ENCODE results near the gene KCNK3. TPM values are rescaled to one million over a fixed set of nuclear protein-coding genes. Genes with fewer than 3 reads are reported as not detected.
"Not testable (repeated sequence)": the region's sequence is repeated elsewhere in the genome, so short reads cannot be mapped to it uniquely, and the experiment has no call there.

Gene KCNK3
- total RNA-seq, 1 donor from 2014 or later, result 9.6 TPM

DNA sequence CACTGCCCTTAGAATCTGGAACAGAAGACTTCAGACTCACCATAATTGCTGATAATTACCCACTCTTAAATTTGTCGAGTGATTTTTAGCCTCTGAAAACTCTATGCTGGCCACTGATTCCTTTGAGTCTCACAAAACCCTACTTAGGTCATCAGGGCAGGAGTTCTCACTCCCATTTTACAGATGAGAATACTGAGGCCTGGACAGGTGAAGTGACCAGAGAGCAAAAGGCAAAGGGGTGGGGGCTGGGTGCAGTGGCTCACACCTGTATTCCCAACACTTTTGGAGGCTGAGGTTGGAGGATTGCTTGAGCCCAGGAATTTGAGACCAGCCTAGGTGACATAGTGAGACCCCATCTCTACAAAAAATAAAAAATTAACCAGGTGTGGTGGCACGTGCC, 36.8 kb downstream of the KCNK3 start:
- no peak for DNase-seq (ENCODE audit: low read depth)

- DNase-seq (ENCODE audit: low read depth), result no peak
These were observed 38.2 kb downstream of the KCNK3 start for GRCh38 chr2:26730549-26731344.

- DNase-seq (ENCODE audit: low read depth), result no peak
These were observed 39.2 kb downstream of the KCNK3 start for GRCh38 chr2:26731714-26732113.

DNA sequence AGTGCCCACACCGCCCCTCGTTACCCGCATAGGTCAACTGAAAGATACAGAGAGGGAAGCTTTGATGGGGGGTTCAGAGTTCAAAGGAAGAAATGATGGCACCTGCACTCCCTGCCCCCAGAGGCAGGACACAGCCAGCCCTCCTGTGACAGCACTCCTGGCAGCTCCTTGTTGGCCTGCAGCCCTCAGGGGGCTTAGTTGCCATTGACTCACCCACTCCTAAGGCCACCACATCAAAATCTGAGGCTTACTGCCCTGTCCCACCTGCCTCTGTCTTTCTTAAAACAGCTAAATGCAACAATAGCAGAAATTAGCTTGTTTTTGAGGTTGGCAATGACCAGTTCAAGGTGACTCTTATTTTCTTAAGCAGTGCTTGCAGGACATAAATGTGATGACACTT, 39.9 kb downstream of the KCNK3 start:
- DNase-seq (ENCODE audit: low read depth), result no peak

DNA sequence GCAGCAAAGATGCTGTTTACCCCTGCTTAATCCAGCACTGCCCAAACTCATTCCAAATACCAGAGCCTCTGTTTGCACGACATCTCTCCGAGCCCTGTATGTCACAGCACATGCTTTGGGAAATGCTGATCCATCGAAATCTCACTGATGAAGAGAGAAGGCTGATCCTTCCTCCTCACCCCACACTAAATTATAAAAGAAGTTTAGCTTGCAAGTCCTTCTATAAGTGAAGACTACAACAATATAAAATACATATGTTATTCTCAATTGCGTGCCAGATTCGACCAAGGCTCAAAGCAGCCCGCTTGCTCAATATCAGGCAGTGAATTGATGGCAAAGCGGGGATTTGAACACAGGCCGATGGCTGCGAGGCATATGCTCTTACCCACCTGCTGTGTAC, 40.9 kb downstream of the KCNK3 start:
- no peak for DNase-seq (ENCODE audit: low read depth)

- peak; percentile 40 for DNase-seq (ENCODE audit: low read depth)
These were observed 42.6 kb downstream of the KCNK3 start for GRCh38 chr2:26735097-26735496.

DNA sequence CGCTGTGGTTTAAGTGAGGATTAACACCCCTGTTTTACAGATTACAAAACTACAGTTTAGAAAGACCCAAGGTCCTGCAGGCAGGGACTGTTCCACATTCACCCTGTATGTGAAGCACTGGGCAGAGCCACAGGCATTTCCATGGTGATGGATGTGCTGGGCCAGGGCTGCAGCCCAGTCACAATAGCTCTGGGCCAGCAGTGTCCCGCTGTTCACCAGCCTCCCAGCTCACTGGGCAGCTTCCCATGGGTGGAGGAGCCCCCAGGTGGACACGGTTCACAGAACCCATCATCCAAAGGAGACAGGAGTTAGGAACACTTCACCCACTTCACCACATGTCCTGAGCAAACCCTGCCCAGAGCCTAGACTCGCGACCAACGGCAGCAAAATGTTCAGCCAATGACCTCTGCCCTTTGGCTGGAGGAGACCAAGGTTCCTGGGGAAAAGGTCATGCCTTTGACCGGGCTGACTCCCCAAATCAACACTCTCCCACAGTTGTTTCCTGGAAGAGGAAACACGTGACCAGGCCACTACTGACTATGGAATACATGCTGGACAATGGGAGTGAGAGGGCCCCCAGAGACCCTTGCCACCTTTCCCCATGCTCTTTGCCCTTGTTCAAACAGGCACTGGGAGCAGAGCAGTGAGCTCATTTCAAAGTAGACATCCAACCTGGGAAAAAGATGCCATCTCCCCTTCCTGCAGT, 43.5 kb downstream of the KCNK3 start:
- DNase-seq (ENCODE audit: low read depth), result no peak

DNA sequence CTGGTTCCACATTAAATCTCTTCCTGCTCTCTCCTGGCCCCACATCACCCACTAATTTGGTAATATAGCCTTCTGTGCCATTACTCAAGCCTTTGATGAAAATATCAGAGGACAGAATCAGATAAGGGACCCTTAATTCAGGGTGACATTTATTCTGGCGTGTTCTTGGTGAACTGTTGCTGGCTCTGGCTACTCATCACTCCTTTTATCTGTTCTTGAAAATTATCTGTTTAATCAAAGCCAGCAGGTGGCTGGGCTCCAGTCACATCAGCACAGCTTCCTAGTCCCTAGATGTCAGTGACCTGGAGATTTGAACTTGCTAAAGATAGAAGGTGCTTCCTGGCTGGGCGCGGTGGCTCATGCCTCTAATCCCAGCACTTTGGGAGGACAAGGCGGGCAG, 44.7 kb downstream of the KCNK3 start:
- DNase-seq (ENCODE audit: low read depth), result no peak

DNA sequence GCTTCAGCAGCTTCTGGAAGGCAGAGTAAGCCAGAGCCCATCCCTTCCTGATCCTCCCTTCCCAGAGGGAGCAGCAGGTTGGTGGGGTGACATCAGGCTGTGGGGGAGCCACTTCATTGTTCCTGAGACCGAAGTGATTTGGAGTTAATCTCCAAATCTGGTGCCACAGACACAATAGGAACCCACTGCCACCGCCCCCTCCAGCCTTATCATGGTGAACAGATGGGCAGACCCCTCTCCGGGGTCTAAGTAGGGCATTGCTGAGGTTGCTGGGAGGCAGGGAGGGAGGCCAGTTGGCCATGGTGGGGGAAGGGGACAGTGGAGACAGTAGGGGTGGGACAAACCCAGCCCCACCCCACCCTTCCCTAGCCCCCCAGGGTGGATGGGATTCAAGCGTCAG, 46.0 kb downstream of the KCNK3 start:
- DNase-seq (ENCODE audit: low read depth), result no peak

DNA sequence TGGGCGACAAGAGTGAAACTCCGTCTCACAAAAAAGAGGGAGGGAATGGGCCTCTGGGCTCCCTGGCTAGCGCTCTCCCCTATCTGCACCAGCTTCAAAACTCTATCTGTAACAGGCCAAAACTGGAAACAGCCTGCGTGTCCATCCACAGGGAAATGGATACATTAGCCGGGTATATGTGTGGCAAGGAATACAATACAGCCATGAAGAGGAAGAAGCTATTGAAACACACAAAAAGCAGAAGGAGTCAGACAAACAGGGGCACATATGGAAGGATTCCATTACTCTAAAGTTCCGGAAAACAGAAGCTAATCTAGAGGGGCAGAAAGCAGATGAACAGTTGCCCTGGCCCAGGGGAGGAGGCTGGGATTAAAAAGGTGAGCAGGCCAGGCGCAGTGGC, 47.0 kb downstream of the KCNK3 start:
- no peak for DNase-seq (ENCODE audit: low read depth)

DNA sequence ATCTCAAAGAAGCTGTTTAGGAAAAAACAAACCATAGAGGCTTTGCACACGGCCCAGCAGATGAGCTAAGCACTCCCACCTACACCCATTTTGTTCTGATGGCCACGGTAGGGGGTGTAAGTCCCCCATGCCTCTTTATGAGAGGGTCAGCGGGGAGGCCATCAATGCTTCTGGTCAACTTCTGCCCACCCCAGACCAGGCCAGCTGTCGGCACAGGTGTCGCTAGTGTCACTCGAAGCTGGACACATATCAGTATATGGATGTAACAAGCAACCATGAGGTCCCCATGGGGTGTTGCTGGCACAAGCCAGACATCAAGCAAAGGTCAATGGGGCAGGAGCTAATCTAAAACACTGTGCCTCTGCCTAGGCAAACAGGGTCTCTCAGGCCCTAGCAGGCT, 47.8 kb downstream of the KCNK3 start:
- no peak for DNase-seq (ENCODE audit: low read depth)

- DNase-seq (ENCODE audit: low read depth), result no peak
These were observed 48.4 kb downstream of the KCNK3 start for GRCh38 chr2:26740890-26741302.

DNA sequence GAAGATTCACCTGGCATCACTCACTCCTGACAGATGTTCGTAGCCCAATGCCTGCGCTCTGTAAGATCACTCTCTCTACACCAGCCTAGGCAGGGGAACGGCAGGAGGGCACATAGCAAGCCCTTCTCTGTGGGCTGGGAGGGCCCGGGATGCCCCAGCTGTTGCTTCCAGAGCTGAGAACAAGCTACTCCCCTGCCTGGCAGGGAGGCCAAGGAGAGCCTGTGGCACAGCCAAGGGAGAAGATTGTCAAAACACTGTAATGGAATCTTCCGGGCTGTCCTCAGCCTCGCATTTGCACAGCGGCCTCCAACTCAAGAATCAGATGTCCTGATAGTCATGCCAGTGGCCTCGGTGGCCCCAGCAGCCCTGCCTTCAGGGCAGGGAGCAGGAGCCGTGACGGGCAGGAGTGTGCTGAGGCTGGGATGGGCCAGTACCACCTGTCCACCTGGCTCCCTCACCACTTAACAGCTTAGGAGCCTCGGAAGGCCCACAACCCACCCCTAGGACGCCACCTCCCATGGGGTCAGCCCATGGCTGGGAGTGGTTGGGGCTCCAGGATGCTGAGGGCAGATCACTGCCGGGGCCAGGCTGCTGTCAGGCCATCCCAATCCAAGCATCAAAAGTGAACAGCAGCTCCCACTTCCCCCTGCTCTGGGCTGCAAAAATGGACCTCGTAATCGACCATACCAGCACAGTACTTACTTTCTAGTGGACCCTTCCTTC, 49.7 kb downstream of the KCNK3 start:
- no peak for DNase-seq (ENCODE audit: low read depth)

DNA sequence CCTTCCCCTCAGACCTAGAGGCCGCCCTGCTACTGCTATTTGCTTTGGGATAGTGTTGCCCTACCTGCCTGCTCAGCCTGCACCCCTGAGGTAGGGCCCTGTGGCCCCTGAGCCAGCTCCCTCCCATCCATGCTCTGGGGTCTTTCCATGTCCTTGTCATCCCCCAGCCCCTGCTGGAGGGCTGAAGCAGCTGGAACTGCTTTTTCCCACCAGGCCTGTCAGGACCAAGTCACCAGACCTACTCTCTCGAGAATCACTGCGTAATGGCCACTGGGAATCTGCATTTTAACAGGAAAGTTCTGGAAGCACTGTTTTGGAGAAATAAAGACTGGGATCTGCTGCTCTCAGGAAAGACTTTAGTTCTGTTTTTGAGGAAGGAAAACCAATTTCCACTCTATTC, 51.3 kb downstream of the KCNK3 start:
- no peak for DNase-seq (ENCODE audit: low read depth)

DNA sequence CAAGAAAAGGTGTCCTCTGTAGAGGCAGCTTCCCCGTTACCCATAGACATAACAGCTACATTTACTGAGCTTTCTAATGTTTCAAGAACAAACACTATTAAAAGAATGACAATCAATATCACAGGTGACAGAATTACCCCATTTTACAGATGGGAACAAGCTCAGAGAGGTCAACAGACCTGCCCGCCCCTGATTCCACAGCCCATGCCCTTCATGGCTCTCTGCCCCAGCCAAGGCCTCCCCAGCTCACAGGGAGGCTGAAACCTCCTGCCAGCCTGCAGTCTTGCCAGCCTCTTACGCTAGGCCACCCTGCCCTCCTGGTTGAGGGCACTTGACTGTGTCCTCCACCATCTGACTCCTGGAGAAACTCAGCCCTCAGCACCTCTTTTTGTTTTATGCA, 52.4 kb downstream of the KCNK3 start:
- no peak for DNase-seq (ENCODE audit: low read depth)

- DNase-seq (ENCODE audit: low read depth), result peak; percentile 57
These were observed 53.2 kb downstream of the KCNK3 start for GRCh38 chr2:26745609-26746327.

- no peak for DNase-seq (ENCODE audit: low read depth)
These were observed 54.4 kb downstream of the KCNK3 start for GRCh38 chr2:26746934-26747333.

DNA sequence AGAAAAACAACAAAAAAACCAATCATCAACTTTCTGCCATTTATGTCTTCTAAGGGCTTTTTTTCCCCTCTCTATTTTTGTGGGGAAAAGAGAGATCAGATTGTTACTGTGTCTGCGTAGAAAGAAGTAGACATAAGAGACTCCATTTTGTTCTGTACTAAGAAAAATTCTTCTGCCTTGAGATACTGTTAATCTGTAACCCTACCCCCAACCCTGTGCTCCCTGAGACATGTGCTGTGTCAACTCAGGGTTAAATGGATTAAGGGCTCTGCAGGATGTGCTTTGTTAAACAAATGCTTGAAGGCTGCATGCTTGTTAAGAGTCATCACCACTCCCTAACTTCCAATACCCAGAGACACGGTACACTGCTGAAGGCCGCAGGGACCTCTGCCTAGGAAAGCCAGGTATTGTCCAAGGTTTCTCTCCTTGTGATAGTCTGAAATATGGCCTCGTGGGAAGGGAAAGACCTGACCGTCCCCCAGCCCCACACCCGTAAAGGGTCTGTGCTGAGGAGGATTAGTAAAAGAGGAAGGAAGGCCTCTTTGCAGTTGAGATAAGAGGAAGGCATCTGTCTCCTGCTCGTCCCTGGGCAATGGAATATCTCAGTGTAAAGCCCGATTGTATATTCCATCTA, 57.4 kb downstream of the KCNK3 start:
- peak; percentile 67 for DNase-seq (ENCODE audit: low read depth)

- DNase-seq (ENCODE audit: low read depth), result not testable (repeated sequence)
These were observed 57.9 kb downstream of the KCNK3 start for GRCh38 chr2:26750467-26750866.

DNA sequence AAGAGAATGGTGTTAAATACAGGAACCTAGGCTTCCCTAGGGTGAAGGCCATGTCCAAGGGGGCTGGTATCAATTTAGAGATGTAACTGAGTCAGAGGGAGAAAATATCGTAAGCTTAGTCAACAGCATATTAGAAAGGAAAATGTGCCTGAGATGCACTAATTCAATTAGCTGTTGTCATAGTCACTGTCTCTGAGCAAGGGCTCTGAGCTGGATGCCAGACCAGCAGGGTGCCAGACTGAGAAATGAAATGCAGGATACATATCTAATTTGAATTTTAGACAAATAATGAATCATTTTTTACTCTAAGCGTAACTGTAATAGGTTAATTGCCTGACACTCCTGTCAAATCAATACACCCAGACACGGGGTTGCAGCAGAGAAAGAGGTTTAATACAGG, 60.1 kb downstream of the KCNK3 start:
- no peak for DNase-seq (ENCODE audit: low read depth)

GRCh38 chr2:26754539-26754938, 62.0 kb downstream of the KCNK3 start:
- DNase-seq (ENCODE audit: low read depth), result no peak

Measured in renal cortical epithelial cell (primary cell).